H1 (cell line): ENCODE measurements around the gene FSCN2. TPM values are rescaled to one million over a fixed set of nuclear protein-coding genes. Genes with fewer than 3 reads are reported as not detected.

Experiments
- BCL11A ChIP-seq, 2 experiments: IDR thresholded peaks; one replicate each; pipeline ENCODE4 v1.6.1; 2011; ENCODE audit warnings: low read depth in 2 of 2, low read length in 2 of 2, mild to moderate bottlenecking in 2 of 2
- GTF2F1 ChIP-seq: IDR thresholded peaks from 2 replicates; pipeline ENCODE4 v1.6.1; 2012; ENCODE audit warnings: low read depth, low read length, improper control_type of control experiment, borderline replicate concordance
- SIRT6 ChIP-seq: IDR thresholded peaks from one replicate; pipeline ENCODE4 v1.7.1; 2012; ENCODE audit warnings: low read length, inconsistent platforms
- polyA plus RNA-seq, 7 experiments: library from polyadenylated mRNA; depleted of rRNA in 3 of 7; stranded (reverse) in 5 of 7; unstranded in 2 of 7; fragments of >200 nt in 5 of 7; fragments of 200-250 nt in 2 of 7; gene quantifications; 1 replicate in 5 of 7; 2 replicates in 1 of 7; 4 replicates in 1 of 7; pipeline versions ENCODE4 v1.2.1 to v1.2.3, GENCODE V29; 2011 to 2013; ENCODE audit warnings: missing spikeins in 2 of 7, mixed read lengths in 2 of 7
- total RNA-seq: library from RNA; stranded (reverse); fragmentation: NEBNext Ultra II Directional; extraction: Animal tissue kit (Norgen Biotek cat#: 25700); gene quantifications from 2 replicates; pipeline ENCODE4 v1.2.1, GENCODE V29; 2021

FSCN2 gene
- total and polyA plus RNA-seq, 2 of the 8 experiments (the other 6 are each of a cell fraction or from before 2014, with no cell fraction given) = 0.18 to 0.30 TPM

GRCh38 chr17:81579298-81579697 lies 51.1 kb downstream of the FSCN2 start (continued):
- no peak for TF ChIP-seq BCL11A (IDR thresholded peaks at IDR 0.05; ENCODE audit: low read depth in 2 of 2, low read length in 2 of 2)
- no peak for TF ChIP-seq GTF2F1
- no peak for TF ChIP-seq SIRT6
- TF ChIP-seq, all 59 proteins: peak for 0
